ENCODE results near the gene CISH. TPM values are rescaled to one million over a fixed set of nuclear protein-coding genes. Genes with fewer than 3 reads are reported as not detected.

Gene CISH
- total and polyA plus RNA-seq, 4 donors = 37.8 to 104 (median 46.6) TPM

GRCh38 chr3:50568947-50569749, 42.4 kb downstream of the CISH start, which contains the start of gene HEMK1:
TSS of gene HEMK1 (plus strand) at chr3:50569522. CDS start at chr3:50571105, 1,583 bp downstream.
- ATAC-seq (ENCODE audit: insufficient read depth, low FRiP score) (peak; percentile 91), DNase-seq (peak; percentile 98)
- H3K4me1 ChIP-seq (ENCODE audit: control insufficient read depth in 5 of 5, insufficient read depth in 5 of 5, low read length in 5 of 5) = peaks cover 0 to 26% (median 13%) of the 10 kb centered on the region in 5 donors
- no peaks in the 10 kb centered on the region for H3K27me3 ChIP-seq (ENCODE audit: control insufficient read depth in 3 of 3, insufficient read depth in 3 of 3, low read length in 2 of 3)
- TF ChIP-seq CTCF (IDR thresholded peaks at IDR 0.05; ENCODE audit: control extremely low read depth, extremely low read depth) = no peak
- WGBS, 2 donors = 0% methylated on average over 52 to 55 of the region's 55 CpGs
- peak within 1 kb of the TSS; percentile 87 to 95 for H3K27ac ChIP-seq (ENCODE audit: low read depth in 1 of 2, low read length in 1 of 2)
- peak within 1 kb of the TSS; percentile 83 to 92 for H3K9ac ChIP-seq (ENCODE audit: insufficient read depth in 1 of 2, low read length in 2 of 2)
- H3K36me3 ChIP-seq (ENCODE audit: control insufficient read depth in 4 of 4, insufficient read depth in 4 of 4, low read length in 4 of 4) = peaks cover 0 to 7% (median 4%) of the 10 kb centered on the region in 4 donors
- H3K9me3 ChIP-seq (ENCODE audit: control insufficient read depth in 4 of 4, insufficient read depth in 3 of 4, low read length in 3 of 4) = no peaks in the 10 kb centered on the region
- peak within 1 kb of the TSS; percentile 80 for H3K4me3 ChIP-seq

GRCh38 chr3:50567386-50568167, 44.0 kb downstream of the CISH start, which contains the start of gene C3orf18:
TSS of gene C3orf18 (minus strand) at chr3:50567747. CDS start at chr3:50565699, 2,048 bp downstream.
- Histone ChIP-seq H3K4me3 (peak within 1 kb of the TSS; percentile 33), H3K4me1 (ENCODE audit: control insufficient read depth in 5 of 5, insufficient read depth in 5 of 5, low read length in 5 of 5) (peaks cover 0 to 26% (median 13%) of the 10 kb centered on the region in 5 donors), H3K9ac (ENCODE audit: insufficient read depth in 1 of 2, low read length in 2 of 2) (peak within 1 kb of the TSS; percentile 8 to 31), H3K36me3 (ENCODE audit: control insufficient read depth in 4 of 4, insufficient read depth in 4 of 4, low read length in 4 of 4) (peaks cover 0 to 2% (median 0%) of the 10 kb centered on the region in 4 donors), H3K9me3 (ENCODE audit: control insufficient read depth in 4 of 4, insufficient read depth in 3 of 4, low read length in 3 of 4) (no peaks in the 10 kb centered on the region), H3K27me3 (ENCODE audit: control insufficient read depth in 3 of 3, insufficient read depth in 3 of 3, low read length in 2 of 3) (no peaks in the 10 kb centered on the region), H3K27ac (ENCODE audit: low read depth in 1 of 2, low read length in 1 of 2) (peak within 1 kb of the TSS; percentile 35 to 69)
- peak; percentile 76 for ATAC-seq (ENCODE audit: insufficient read depth, low FRiP score)
- no peak for TF ChIP-seq CTCF (IDR thresholded peaks at IDR 0.05; ENCODE audit: control extremely low read depth, extremely low read depth)
- WGBS, 2 donors = 2 to 3% methylated on average over 53 of the region's 53 CpGs
- peak; percentile 92 to 94 (median 93) for DNase-seq

- no peaks in the 10 kb centered on the region for H3K27me3 ChIP-seq (ENCODE audit: control insufficient read depth in 3 of 3, insufficient read depth in 3 of 3, low read length in 2 of 3)
- no peaks in the 10 kb centered on the region for H3K36me3 ChIP-seq (ENCODE audit: control insufficient read depth in 4 of 4, insufficient read depth in 4 of 4, low read length in 4 of 4)
- H3K9me3 ChIP-seq (ENCODE audit: control insufficient read depth in 4 of 4, insufficient read depth in 3 of 4, low read length in 3 of 4) = no peaks in the 10 kb centered on the region
- TF ChIP-seq CTCF (IDR thresholded peaks at IDR 0.05; ENCODE audit: control extremely low read depth, extremely low read depth) = no peak
- peak overlapping the region in 1 of 2 donors; percentile 69 for H3K27ac ChIP-seq (ENCODE audit: low read depth in 1 of 2, low read length in 1 of 2)
- peak overlapping the region; percentile 33 for H3K4me3 ChIP-seq
- DNase-seq = no peak
- peak overlapping the region; percentile 8 to 31 for H3K9ac ChIP-seq (ENCODE audit: insufficient read depth in 1 of 2, low read length in 2 of 2)
- no peak for ATAC-seq (ENCODE audit: insufficient read depth, low FRiP score)
- 15 to 25% methylated on average over 11 of the region's 11 CpGs for WGBS, 2 donors
- peaks cover 0 to 21% (median 13%) of the 10 kb centered on the region in 5 donors for H3K4me1 ChIP-seq (ENCODE audit: control insufficient read depth in 5 of 5, insufficient read depth in 5 of 5, low read length in 5 of 5)
Measured at GRCh38 chr3:50567011-50567385, 44.6 kb downstream of the CISH start.
